Measurements from ENCODE around the gene CLDND2.
"Not testable (repeated sequence)": the region's sequence is repeated elsewhere in the genome, so short reads cannot be mapped to it uniquely, and the experiment has no call there.

Gene CLDND2

GRCh38 chr19:51399231-51399630 is 30.4 kb upstream of the CLDND2 start:
- no peak overlapping the region for H3K27ac ChIP-seq (ENCODE audit: low read depth, low read length)
- H3K4me1 ChIP-seq (ENCODE audit: control insufficient read depth in 5 of 5, insufficient read depth in 5 of 5, low read length in 5 of 5): peaks cover 0 to 15% (median 6%) of the 10 kb centered on the region in 5 donors
- no peak overlapping the region for H3K9ac ChIP-seq (ENCODE audit: low read length in 5 of 5)
- no peaks in the 10 kb centered on the region for H3K36me3 ChIP-seq (ENCODE audit: control insufficient read depth in 5 of 5, insufficient read depth in 5 of 5, low read length in 5 of 5)
- H3K27me3 ChIP-seq (ENCODE audit: control insufficient read depth in 5 of 5, insufficient read depth in 4 of 5, low read length in 5 of 5): no peaks in the 10 kb centered on the region
- H3K4me3 ChIP-seq (ENCODE audit: low read depth in 1 of 5, low read length in 5 of 5): no peak overlapping the region
- peaks cover 3 to 13% (median 10%) of the 10 kb centered on the region in 5 donors for H3K9me3 ChIP-seq (ENCODE audit: control insufficient read depth in 5 of 5, low read length in 5 of 5)

- Histone ChIP-seq H3K4me1 (ENCODE audit: control insufficient read depth in 5 of 5, insufficient read depth in 5 of 5, low read length in 5 of 5) (peaks cover 0 to 20% (median 11%) of the 10 kb centered on the region in 5 donors), H3K27me3 (ENCODE audit: control insufficient read depth in 5 of 5, insufficient read depth in 4 of 5, low read length in 5 of 5) (no peaks in the 10 kb centered on the region), H3K9ac (ENCODE audit: low read length in 5 of 5) (no peak overlapping the region), H3K36me3 (ENCODE audit: control insufficient read depth in 5 of 5, insufficient read depth in 5 of 5, low read length in 5 of 5) (no peaks in the 10 kb centered on the region), H3K9me3 (ENCODE audit: control insufficient read depth in 5 of 5, low read length in 5 of 5) (peaks cover 3 to 13% (median 10%) of the 10 kb centered on the region in 5 donors), H3K27ac (ENCODE audit: low read depth, low read length) (no peak overlapping the region), H3K4me3 (ENCODE audit: low read depth in 1 of 5, low read length in 5 of 5) (no peak overlapping the region)
These were observed 29.4 kb upstream of the CLDND2 start for GRCh38 chr19:51398096-51398704.

GRCh38 chr19:51397453-51397852 is 28.6 kb upstream of the CLDND2 start:
- H3K36me3 ChIP-seq (ENCODE audit: control insufficient read depth in 5 of 5, insufficient read depth in 5 of 5, low read length in 5 of 5); H3K9ac ChIP-seq (ENCODE audit: low read length in 5 of 5); H3K4me3 ChIP-seq (ENCODE audit: low read depth in 1 of 5, low read length in 5 of 5); H3K27ac ChIP-seq (ENCODE audit: low read depth, low read length); H3K9me3 ChIP-seq (ENCODE audit: control insufficient read depth in 5 of 5, low read length in 5 of 5); H3K27me3 ChIP-seq (ENCODE audit: control insufficient read depth in 5 of 5, insufficient read depth in 4 of 5, low read length in 5 of 5): not testable (repeated sequence)
- H3K4me1 ChIP-seq (ENCODE audit: control insufficient read depth in 5 of 5, insufficient read depth in 5 of 5, low read length in 5 of 5): peaks cover 0 to 20% (median 11%) of the 10 kb centered on the region in 5 donors

- H3K4me1 ChIP-seq (ENCODE audit: control insufficient read depth in 5 of 5, insufficient read depth in 5 of 5, low read length in 5 of 5): peaks cover 0 to 21% (median 11%) of the 10 kb centered on the region in 5 donors
- no peak overlapping the region for H3K4me3 ChIP-seq (ENCODE audit: low read depth in 1 of 5, low read length in 5 of 5)
- H3K36me3 ChIP-seq (ENCODE audit: control insufficient read depth in 5 of 5, insufficient read depth in 5 of 5, low read length in 5 of 5): no peaks in the 10 kb centered on the region
- H3K27ac ChIP-seq (ENCODE audit: low read depth, low read length): no peak overlapping the region
- H3K9ac ChIP-seq (ENCODE audit: low read length in 5 of 5): no peak overlapping the region
- peaks cover 0 to 4% (median 0%) of the 10 kb centered on the region in 5 donors for H3K27me3 ChIP-seq (ENCODE audit: control insufficient read depth in 5 of 5, insufficient read depth in 4 of 5, low read length in 5 of 5)
- H3K9me3 ChIP-seq (ENCODE audit: control insufficient read depth in 5 of 5, low read length in 5 of 5): no peaks in the 10 kb centered on the region
These were observed 27.4 kb upstream of the CLDND2 start for GRCh38 chr19:51396175-51396574.

DNA sequence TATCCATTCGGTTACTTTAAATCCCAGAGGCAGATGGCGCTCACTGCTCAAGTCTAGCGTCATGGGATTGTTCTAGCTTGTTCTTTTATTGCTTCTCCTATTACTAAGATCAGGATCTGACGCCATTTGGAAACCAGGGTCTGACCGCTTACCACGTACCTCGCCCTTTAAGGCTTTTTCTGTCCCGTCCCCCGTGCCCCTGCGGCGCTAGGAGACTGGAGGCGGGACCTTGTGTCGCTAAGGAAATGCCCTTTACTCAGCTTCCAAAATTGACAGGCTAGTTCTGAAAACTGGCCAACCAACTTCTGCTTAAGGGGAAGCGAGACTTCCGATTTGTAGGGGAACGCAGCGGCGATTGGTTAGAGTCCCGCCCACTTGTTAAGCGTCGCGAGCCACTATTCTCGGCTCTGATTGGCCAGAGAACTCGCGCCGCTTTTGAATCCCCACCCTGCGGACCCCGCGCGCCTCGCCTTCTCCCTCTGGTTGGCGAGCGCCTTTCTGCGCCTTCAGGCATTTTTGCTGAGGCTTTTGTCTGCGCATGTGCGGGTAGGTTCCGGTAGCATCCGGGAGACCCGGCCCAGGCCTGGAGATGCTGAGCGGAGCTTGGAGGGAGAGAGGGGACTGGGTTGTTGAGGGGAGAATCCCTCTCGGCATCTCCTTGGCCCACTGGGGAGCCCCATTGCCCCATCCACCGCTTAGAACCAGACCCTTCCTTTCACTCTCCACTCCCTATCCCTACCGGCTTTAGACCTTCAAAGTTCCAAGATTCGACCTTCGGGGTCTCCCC is 25.4 kb upstream of the CLDND2 start:
- H3K27me3 ChIP-seq (ENCODE audit: control insufficient read depth in 5 of 5, insufficient read depth in 4 of 5, low read length in 5 of 5): peaks cover 0 to 6% (median 0%) of the 10 kb centered on the region in 5 donors
- H3K9ac ChIP-seq (ENCODE audit: low read length in 5 of 5): peak overlapping the region in 4 of 5 donors; percentile 31 to 85 (median 70)
- H3K27ac ChIP-seq (ENCODE audit: low read depth, low read length): peak overlapping the region; percentile 77
- H3K36me3 ChIP-seq (ENCODE audit: control insufficient read depth in 5 of 5, insufficient read depth in 5 of 5, low read length in 5 of 5): no peaks in the 10 kb centered on the region
- H3K4me3 ChIP-seq (ENCODE audit: low read depth in 1 of 5, low read length in 5 of 5): peak overlapping the region; percentile 61 to 85 (median 67)
- H3K4me1 ChIP-seq (ENCODE audit: control insufficient read depth in 5 of 5, insufficient read depth in 5 of 5, low read length in 5 of 5): peaks cover 0 to 27% (median 11%) of the 10 kb centered on the region in 5 donors
- H3K9me3 ChIP-seq (ENCODE audit: control insufficient read depth in 5 of 5, low read length in 5 of 5): no peaks in the 10 kb centered on the region

- no peaks in the 10 kb centered on the region for H3K9me3 ChIP-seq (ENCODE audit: control insufficient read depth in 5 of 5, low read length in 5 of 5)
- H3K9ac ChIP-seq (ENCODE audit: low read length in 5 of 5): no peak overlapping the region
- H3K27ac ChIP-seq (ENCODE audit: low read depth, low read length): no peak overlapping the region
- H3K36me3 ChIP-seq (ENCODE audit: control insufficient read depth in 5 of 5, insufficient read depth in 5 of 5, low read length in 5 of 5): no peaks in the 10 kb centered on the region
- H3K4me3 ChIP-seq (ENCODE audit: low read depth in 1 of 5, low read length in 5 of 5): no peak overlapping the region
- peaks cover 0 to 24% (median 11%) of the 10 kb centered on the region in 5 donors for H3K4me1 ChIP-seq (ENCODE audit: control insufficient read depth in 5 of 5, insufficient read depth in 5 of 5, low read length in 5 of 5)
- H3K27me3 ChIP-seq (ENCODE audit: control insufficient read depth in 5 of 5, insufficient read depth in 4 of 5, low read length in 5 of 5): peaks cover 0 to 6% (median 0%) of the 10 kb centered on the region in 5 donors
These were observed 23.9 kb upstream of the CLDND2 start for GRCh38 chr19:51392701-51393100.

- Histone ChIP-seq H3K9ac (ENCODE audit: low read length in 5 of 5) (no peak overlapping the region), H3K4me1 (ENCODE audit: control insufficient read depth in 5 of 5, insufficient read depth in 5 of 5, low read length in 5 of 5) (peaks cover 0 to 19% (median 11%) of the 10 kb centered on the region in 5 donors), H3K27ac (ENCODE audit: low read depth, low read length) (no peak overlapping the region), H3K9me3 (ENCODE audit: control insufficient read depth in 5 of 5, low read length in 5 of 5) (no peaks in the 10 kb centered on the region), H3K36me3 (ENCODE audit: control insufficient read depth in 5 of 5, insufficient read depth in 5 of 5, low read length in 5 of 5) (no peaks in the 10 kb centered on the region), H3K4me3 (ENCODE audit: low read depth in 1 of 5, low read length in 5 of 5) (peak overlapping the region in 1 of 5 donors; percentile 10), H3K27me3 (ENCODE audit: control insufficient read depth in 5 of 5, insufficient read depth in 4 of 5, low read length in 5 of 5) (peaks cover 0 to 6% (median 0%) of the 10 kb centered on the region in 5 donors)
These were observed 22.3 kb upstream of the CLDND2 start for GRCh38 chr19:51391073-51391611.

DNA sequence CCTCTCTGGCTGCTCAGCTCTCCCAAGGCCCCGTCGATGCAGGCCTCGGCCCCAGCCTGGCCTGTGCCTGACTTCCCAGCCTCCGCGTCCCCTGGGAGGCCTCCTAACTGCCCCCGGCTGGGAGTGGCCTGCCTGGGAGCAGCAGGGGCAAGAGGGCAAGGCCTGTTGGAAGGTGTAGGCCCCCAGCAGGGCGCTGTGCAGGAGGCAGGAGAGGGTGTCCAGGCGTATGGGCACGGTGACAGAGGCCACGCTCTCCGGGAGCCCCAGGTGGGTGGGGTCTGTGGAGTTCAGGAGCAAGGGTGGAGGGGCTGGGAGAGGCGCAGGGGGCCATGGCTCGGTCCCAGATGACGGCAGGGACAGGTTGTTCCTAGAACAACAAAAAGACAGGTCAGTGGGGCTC is 20.3 kb upstream of the CLDND2 start:
- H3K36me3 ChIP-seq (ENCODE audit: control insufficient read depth in 5 of 5, insufficient read depth in 5 of 5, low read length in 5 of 5): no peaks in the 10 kb centered on the region
- H3K4me1 ChIP-seq (ENCODE audit: control insufficient read depth in 5 of 5, insufficient read depth in 5 of 5, low read length in 5 of 5): peaks cover 0 to 12% (median 5%) of the 10 kb centered on the region in 5 donors
- no peaks in the 10 kb centered on the region for H3K9me3 ChIP-seq (ENCODE audit: control insufficient read depth in 5 of 5, low read length in 5 of 5)
- peaks cover 0 to 6% (median 0%) of the 10 kb centered on the region in 5 donors for H3K27me3 ChIP-seq (ENCODE audit: control insufficient read depth in 5 of 5, insufficient read depth in 4 of 5, low read length in 5 of 5)
- no peak overlapping the region for H3K9ac ChIP-seq (ENCODE audit: low read length in 5 of 5)
- no peak overlapping the region for H3K4me3 ChIP-seq (ENCODE audit: low read depth in 1 of 5, low read length in 5 of 5)
- no peak overlapping the region for H3K27ac ChIP-seq (ENCODE audit: low read depth, low read length)

DNA sequence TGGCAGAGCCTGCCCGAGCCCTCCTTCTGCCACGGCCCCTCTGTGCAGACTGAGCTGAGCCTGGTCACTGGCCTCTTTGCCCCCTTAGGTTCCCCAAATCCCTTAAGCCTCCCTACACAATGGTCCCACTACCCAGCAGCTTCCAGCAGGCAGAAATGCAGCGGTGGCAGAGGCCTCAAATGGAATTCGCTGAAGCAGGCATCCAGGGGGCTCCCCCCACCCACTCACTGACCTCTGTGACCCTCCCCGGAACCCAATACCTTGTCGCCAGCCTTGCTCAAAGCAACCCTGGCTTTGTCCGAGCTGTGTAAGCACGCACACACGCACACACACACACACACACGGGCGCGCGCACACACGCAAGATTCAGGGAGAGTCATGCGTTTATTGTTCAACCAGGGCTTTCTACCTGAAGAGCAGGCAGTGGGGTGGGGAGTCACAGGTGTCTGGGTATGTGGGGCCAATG is 19.2 kb upstream of the CLDND2 start, which contains the start of gene LIM2:
Gene LIM2 (minus strand): TSS at position 51 of the 466 bp plus-strand sequence. CDS start 531 bp downstream, outside the sequence.
- Histone ChIP-seq H3K36me3 (ENCODE audit: control insufficient read depth in 5 of 5, insufficient read depth in 5 of 5, low read length in 5 of 5) (no peaks in the 10 kb centered on the region), H3K27me3 (ENCODE audit: control insufficient read depth in 5 of 5, insufficient read depth in 4 of 5, low read length in 5 of 5) (peaks cover 0 to 6% (median 0%) of the 10 kb centered on the region in 5 donors), H3K27ac (ENCODE audit: low read depth, low read length) (no peak within 1 kb of the TSS), H3K4me1 (ENCODE audit: control insufficient read depth in 5 of 5, insufficient read depth in 5 of 5, low read length in 5 of 5) (peaks cover 0 to 7% (median 0%) of the 10 kb centered on the region in 5 donors), H3K9me3 (ENCODE audit: control insufficient read depth in 5 of 5, low read length in 5 of 5) (no peaks in the 10 kb centered on the region), H3K4me3 (ENCODE audit: low read depth in 1 of 5, low read length in 5 of 5) (no peak within 1 kb of the TSS), H3K9ac (ENCODE audit: low read length in 5 of 5) (no peak within 1 kb of the TSS)
